M059J (cell line): ENCODE measurements around the gene ELAC1. TPM values are rescaled to one million over a fixed set of nuclear protein-coding genes. Genes with fewer than 3 reads are reported as not detected.
"Not testable (repeated sequence)": the region's sequence is repeated elsewhere in the genome, so short reads cannot be mapped to it uniquely, and the experiment has no call there.

Experiments used
- DNase-seq: peaks from one replicate; pipeline ENCODE4 v3.0.0-alpha.2; 2012; ENCODE audit warnings: low read depth
- total RNA-seq: library from RNA; depleted of rRNA; stranded (reverse); fragments of >200 nt; shearing (Covaris generic); gene quantifications from 2 replicates; pipeline ENCODE4 v1.2.3, GENCODE V29; 2014; rRNA removed

ELAC1 gene, protein sequence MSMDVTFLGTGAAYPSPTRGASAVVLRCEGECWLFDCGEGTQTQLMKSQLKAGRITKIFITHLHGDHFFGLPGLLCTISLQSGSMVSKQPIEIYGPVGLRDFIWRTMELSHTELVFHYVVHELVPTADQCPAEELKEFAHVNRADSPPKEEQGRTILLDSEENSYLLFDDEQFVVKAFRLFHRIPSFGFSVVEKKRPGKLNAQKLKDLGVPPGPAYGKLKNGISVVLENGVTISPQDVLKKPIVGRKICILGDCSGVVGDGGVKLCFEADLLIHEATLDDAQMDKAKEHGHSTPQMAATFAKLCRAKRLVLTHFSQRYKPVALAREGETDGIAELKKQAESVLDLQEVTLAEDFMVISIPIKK
- total RNA-seq = 4.2 and 5.8 TPM in 2 replicates

GRCh38 chr18:50967714-50968661, at the start of gene ELAC1:
ELAC1 (plus strand) TSS chr18:50968040; CDS start chr18:50974405, 6,365 bp downstream.
- DNase-seq = peak; percentile 78

DNA sequence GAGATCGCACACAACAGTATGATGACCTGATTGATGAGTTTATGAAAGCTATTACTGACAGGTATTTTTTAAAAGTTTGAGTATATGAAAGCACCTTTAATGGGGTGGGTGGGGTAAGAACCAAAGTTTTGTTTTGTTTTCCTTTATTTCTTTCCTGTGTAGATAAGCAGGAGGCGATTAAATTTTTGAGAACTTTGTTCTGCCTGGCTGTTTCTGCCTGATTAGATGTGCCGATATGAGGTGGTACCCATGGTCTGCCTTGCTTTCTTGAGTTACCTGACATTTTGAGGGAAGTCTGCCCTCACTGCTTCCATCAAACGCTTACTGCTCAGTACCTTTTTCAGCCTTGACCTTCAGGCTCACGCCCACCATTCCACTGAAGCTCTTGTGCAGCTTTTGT, 49.7 kb upstream of the ELAC1 start:
- DNase-seq = no peak

DNA sequence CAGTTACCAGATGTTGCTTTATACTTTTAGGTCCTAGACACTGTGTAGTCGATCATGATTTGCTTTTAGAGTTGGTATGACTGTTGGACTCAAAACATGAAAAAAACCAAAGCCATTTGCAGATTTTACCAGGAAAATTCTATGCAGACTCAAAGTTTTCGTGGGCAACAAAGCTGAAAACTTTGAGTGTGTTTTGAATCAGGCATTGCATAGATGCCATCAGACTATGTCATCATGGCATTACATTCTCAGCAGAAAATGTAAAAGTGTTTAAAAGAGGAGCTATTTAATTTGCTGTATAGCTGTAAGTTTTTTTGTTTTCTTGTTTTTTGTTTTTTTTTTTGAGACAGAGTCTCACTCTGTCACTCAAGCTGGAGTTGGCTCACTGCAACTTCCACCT, 43.5 kb upstream of the ELAC1 start:
- no peak for DNase-seq

- no peak for DNase-seq
Observed at GRCh38 chr18:50926521-50926920, 41.3 kb upstream of the ELAC1 start.

DNA sequence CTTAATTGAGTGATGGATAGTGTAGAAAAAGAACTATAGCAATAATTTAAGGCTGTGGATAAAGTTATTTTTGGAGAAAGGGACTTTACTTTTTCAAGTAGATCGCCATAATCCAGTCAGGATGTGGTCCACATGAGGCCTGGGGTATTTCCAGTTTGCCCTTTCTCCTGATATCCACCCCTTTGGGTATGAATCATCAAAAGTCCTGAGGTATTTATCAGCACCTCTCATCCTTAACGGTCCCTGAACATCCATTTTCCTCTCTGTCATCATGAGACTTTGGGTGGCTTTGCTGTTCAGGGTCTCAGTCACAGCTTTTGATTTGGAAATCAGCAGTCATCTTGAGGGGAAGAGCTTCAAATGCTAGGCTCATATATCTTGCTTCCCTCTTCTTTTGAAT, 39.3 kb upstream of the ELAC1 start:
- DNase-seq = peak; percentile 62

DNA sequence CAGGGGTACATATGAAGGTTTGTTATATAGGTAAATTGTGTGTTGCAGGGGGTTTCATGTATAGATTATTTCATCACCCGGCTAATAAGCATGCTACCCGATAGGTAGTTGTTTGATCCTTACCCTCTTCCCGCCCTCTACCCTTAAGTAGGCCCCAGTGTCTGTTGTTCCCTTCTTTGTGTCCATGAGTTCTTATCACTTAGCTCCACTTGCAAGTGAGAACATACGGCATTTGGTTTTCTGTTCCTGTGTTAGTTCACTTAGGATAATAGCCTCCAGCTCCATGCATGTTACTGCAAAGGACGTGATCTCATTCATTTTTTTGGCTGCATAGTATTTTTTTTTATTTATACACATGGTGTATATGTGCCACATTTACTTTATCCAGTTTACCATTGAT, 34.2 kb upstream of the ELAC1 start:
- no peak for DNase-seq

DNA sequence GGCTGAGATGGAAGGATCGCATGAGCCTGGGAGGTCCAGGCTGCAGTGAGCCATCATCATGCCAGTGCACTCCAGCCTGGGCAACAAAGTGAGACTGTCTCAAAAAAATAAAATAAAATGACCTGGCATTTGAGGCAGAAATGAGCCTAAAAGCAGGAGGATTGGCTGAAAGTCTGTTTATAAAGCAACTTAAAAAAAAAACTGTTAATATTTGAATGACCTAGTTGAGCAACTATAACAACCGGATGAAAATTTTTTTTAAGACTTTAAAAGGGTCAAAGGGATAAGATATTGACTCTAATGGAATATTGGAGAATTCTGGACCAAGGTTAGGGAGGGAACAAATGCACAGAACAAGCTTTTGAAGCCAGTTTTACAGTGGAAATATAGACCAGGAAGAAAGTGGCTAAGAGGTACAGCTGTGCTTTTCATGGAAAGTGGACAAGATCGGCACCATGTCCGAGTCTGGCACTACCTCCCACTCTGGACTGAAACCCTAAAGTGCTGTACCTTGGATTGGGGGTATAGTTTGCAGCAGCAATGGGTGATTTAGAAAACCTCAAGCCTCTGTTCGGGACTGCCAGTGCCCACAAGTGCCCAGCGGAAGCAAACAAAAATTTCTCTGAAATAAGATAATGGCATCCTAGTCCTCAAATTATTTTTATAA, 33.2 kb upstream of the ELAC1 start:
- no peak for DNase-seq

- no peak for DNase-seq
Observed at GRCh38 chr18:50935493-50936191, 32.2 kb upstream of the ELAC1 start.

DNA sequence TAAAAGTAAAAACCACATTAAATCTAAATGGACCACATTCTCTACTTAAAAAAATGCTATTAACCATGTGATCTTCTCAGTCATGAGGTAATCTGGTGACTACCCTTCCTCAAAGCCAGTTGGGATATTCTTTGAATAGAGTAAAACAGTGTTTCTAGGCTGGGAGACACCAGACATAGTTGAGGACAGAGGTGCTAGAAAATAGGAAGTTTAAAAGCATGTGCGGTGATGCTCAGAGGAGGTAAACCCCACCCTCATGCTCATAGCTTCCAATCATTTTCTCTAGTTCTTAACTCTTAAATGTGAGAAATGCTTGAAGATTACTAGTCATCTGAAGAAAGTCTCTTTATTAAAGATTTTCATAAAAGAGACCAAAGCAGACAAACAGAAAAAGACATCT, 30.7 kb upstream of the ELAC1 start:
- DNase-seq = no peak

DNA sequence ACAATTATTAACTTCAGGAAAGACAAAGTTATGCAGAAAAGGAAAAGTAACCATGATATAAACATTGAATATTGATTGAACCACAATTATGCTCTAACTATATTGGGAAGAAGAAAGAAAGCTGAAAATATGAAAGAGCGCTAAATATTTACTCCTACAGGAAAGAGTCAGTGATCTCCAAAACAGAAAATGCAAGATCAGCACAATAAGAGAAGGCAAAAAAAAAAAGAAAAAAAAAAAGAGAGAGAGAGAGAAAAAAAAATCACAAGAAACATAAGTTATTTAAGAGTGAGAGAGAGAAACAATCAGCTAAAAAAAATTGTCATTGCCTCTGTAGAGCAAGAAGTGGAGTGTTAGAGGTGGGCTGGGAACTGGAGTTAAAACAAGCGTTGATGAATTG, 28.9 kb upstream of the ELAC1 start:
- no peak for DNase-seq

- peak; percentile 30 for DNase-seq
Observed at GRCh38 chr18:50944245-50944932, 23.5 kb upstream of the ELAC1 start.

GRCh38 chr18:50945918-50946317, 21.9 kb upstream of the ELAC1 start:
- not testable (repeated sequence) for DNase-seq

DNA sequence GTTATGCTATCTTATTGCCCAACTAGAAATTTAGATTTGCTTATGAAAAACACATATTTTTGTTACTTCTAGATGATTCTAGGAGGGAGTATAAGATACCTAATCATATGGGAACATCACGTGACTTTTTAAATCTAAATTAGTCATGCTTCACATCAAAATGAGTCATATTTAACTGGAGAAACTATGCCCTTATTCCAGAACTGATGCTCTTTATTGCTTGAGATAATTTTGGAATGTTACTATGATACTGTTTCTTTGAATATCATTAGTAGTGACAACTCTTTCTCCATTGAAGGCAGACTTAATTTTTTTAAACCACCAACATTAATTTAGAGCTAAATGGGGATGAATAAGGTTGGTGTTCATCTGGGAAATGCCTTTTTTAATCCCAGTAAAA, 19.9 kb upstream of the ELAC1 start:
- peak; percentile 55 for DNase-seq

DNA sequence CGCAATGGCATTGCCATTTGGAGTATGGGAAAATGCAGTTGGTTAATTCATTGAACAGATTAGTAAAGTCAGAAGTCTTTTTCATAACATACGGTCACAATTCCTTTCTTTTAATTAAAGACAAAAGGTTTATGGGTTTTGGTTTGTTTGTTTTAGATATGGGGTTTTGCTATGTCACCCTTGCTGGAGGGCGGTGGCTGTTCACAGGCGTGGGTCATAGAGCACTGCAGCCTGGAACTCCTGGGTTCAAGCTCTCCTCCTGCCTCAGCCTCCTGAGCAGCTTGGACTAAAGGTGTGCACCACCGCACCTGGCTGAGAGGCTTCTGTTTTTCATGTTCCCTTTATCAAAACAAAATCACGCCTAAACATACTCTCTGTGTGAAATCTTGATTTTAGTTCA, 18.7 kb upstream of the ELAC1 start:
- DNase-seq = no peak

- no peak for DNase-seq
Observed at GRCh38 chr18:50950626-50951025, 17.2 kb upstream of the ELAC1 start.

- no peak for DNase-seq
Observed at GRCh38 chr18:50953822-50954221, 14.0 kb upstream of the ELAC1 start.

DNA sequence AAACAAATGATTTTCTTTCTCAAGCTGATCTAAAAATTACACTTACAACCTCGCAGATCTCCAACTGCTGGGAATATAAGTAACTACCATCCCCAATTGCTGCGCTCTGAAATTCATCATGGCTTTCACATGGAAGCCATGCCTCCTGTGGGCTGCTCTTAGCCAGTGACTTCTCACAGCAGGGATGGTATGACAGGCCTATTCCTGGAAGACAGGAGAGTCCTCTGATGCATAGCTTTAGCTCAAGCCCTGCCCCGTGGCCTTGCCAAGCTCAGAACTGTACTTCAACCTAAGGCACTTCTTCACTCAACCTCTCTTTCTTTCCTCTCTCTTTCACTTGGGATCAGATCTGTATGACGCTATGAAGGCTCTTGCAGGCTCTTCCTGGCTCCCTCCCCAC, 12.6 kb upstream of the ELAC1 start:
- no peak for DNase-seq

- peak; percentile 9 for DNase-seq
Observed at GRCh38 chr18:50956116-50956515, 11.7 kb upstream of the ELAC1 start.

- DNase-seq = peak; percentile 19
Observed at GRCh38 chr18:50961974-50962373, 5.9 kb upstream of the ELAC1 start.

- DNase-seq = no peak
Observed at GRCh38 chr18:50969448-50969847, 1.6 kb downstream of the ELAC1 start.

GRCh38 chr18:50970006-50970405, 2.2 kb downstream of the ELAC1 start:
- peak; percentile 48 for DNase-seq
